Stimulated activated CD4-positive, alpha-beta T cell treated with anti-CD3 and anti-CD28 coated beads, TNF-alpha, amount 100 ng/mL, for 24 hours (primary cell): ENCODE data around the gene TNIK.
A peak's percentile ranks its signal among the peaks of the same experiment; 100 is the strongest.

Experiments used
- DNase-seq, 3 experiments: peaks; one replicate each; pipeline ENCODE4 v3.0.0-alpha.2; 2020; ENCODE audit warnings: low read depth in 3 of 3

TNIK gene

GRCh38 chr3:171044384-171044783, 415.8 kb downstream of the TNIK start:
- no peak for DNase-seq

DNA sequence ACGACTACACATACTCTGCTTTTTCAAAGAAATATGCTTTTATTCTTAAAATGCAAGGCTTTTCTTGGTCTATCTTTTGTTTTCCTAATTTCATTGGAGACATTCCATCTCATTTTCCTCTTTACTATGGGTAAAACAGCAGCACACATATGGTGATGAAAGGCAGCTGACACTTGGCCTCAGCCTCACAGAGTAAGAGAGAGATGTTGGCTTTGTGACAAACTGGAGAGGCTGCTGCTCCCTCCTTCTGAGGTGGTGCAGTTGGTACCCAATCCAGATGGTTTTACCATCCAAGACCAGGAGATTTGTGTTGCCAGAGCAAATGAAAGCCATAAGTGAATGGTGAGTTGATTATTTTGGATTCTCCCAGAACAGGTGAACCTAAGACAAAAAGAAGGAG, 420.5 kb downstream of the TNIK start:
- no peak for DNase-seq

DNA sequence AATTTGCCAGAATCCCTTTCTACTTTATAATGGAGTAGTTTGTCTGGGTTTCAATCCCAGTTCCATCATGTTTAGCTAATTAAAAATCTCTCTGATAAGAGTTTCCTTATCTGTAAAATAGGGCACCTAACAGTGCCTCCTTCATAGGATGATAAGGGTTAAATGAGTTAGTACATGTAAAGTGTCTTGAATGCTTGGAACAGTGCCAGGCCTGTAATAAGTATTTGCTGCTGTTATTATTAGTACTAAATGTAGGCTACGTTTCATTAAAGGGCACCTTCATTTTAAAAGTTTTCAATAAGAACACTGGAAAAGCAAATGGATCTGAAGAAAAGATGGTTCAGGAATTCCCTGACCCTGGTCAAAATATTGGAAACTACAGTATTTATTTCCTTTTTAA, 421.9 kb downstream of the TNIK start:
- no peak for DNase-seq

GRCh38 chr3:171028779-171029232, 431.4 kb downstream of the TNIK start:
- DNase-seq: no peak

DNA sequence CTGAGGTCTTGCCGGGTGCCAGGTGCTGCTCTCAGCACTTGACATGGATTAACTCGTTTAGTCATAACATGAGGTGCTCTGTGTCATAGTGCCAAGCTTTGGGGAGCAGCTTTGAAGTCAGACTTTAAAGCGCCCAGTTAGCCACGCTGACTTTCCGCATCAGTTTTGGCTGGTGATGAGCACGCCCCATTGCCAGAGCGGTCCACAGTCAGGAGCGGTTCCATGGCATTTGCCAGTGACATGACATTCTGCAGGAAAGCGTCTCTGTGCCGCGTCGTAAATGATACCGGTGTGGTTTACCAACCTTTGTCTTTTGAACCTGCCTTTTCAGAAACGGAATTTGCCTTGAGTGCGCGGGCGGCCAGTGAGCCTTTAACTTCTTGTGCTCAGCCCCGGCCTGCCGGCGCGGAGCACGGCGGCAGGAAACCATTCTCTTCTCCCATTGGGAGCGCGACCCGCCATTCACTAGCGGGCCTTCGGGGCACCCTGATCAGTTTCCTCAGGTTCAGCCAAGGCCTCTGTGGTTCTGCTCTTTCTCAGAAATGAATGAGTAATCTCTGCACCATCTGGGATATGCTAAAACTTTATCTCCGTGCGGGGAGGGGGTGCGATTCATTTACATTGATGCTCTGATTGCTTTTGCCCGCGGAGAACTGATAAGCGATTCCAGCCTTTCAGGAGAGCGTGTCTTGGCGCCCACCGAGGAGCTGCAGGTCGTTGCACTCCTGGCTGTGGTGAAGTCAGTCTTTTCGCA, 432.0 kb downstream of the TNIK start:
- DNase-seq: peak in 2 of 3 experiments; percentile 15 to 63

DNA sequence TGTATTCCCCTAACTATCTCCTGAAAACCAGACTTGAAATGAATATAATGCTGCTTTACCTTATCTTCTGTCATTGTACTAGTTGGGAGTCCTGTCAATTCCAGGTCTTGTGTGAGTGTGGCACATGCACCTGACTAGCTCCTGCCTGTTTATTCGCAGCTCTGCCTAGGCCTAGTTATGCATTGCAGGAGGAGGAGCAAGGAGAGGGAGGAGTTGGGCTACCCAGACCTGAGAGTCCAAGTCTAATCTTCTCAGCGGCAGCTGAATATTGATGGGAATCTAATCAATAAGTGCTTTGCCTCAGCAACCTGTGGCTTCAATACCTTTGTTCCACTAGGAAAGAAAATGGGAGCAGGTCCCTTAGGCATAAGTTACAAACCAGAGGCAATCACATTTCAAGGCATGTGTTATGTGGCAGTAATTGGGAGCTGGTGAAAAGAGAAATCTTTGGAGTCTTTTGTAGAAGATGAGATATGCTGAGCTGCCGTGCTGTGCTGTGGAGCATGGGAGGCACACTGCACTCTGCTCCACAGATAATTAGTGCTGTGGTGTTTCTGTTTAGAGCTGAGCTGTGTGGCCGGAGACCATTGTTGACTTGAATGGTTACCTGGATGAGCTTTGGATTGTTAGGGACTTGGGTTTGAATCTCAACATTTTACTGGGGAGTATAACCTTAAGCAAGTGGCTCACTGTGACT, 433.5 kb downstream of the TNIK start, which contains the start of gene SLC2A2:
TSS of gene SLC2A2 (minus strand) at position 124 of the 697 bp plus-strand sequence. CDS start at position 74, 50 bp downstream.
- no peak for DNase-seq

- DNase-seq: no peak
These were observed 436.6 kb downstream of the TNIK start for GRCh38 chr3:171023566-171023965.

GRCh38 chr3:171021377-171021776, 438.8 kb downstream of the TNIK start:
- no peak for DNase-seq

DNA sequence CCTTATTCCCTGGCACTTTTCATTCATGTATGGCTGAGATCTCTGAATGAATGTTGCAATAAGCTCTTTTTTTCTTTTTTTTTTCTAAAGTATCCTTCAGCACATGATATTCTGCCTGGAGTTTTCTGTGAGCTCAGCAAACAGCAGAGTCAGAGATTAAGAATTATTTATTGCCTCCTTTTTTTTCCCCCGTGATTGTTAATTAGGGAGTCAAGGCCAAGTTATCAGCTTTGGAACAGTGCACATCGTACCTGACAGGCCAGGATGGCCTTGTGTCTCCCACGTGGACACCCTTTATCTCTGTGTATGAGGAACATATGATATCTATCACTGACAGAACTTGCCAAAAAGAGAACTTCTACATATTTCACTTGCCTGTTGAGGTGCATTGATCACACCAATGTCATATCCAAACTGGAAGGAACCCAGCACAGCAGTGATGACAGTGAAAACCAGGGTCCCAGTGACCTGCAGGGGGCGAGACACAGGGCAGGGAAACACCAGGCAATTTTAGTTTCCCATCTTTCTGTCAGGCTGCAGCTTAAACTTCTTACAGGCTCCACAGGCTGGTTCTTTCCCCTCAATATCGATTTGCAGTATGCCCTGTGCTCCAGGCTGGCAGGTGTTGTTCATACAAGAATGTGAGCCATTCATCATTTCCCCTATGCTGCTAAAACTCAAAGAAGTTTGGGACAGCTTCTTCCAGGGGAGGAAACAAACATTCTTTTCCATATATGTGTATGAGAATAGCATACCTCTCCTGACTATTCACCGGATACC, 441.9 kb downstream of the TNIK start:
- DNase-seq: no peak

GRCh38 chr3:171013822-171014748, 446.1 kb downstream of the TNIK start:
- no peak for DNase-seq

- no peak for DNase-seq
These were observed 448.3 kb downstream of the TNIK start for GRCh38 chr3:171011873-171012336.
